Mononuclear cell (primary cell): ENCODE results near the gene SV2B. TPM values are rescaled to one million over a fixed set of nuclear protein-coding genes. Genes with fewer than 3 reads are reported as not detected.

Source experiments
- H3K27me3 ChIP-seq: 2 replicates; pipeline ENCODE4 v1.6.0; 2011; ENCODE audit warnings: low read length, control low read depth; ENCODE audit not compliant: insufficient read depth
- H3K4me1 ChIP-seq: 2 replicates; pipeline ENCODE4 v1.5.1; 2011; ENCODE audit warnings: mild to moderate bottlenecking, low read length, control low read depth; ENCODE audit not compliant: insufficient read depth
- H3K4me3 ChIP-seq: 2 replicates; pipeline ENCODE4 v1.5.1; 2011; ENCODE audit warnings: mild to moderate bottlenecking, low read length, moderate library complexity
- H3K9me3 ChIP-seq: 2 replicates; pipeline ENCODE4 v1.5.1; 2011; ENCODE audit warnings: low read depth, mild to moderate bottlenecking, control low read depth, low read length
- total RNA-seq: library from RNA; depleted of rRNA; stranded (reverse); fragments of >200 nt; gene quantifications from one replicate; pipeline ENCODE4 v1.2.3, GENCODE V29; 2012

The SV2B gene
- total RNA-seq, 1 donor = under 0.01 TPM

GRCh38 chr15:91183596-91183995 is 83.5 kb downstream of the SV2B start:
- Histone ChIP-seq H3K4me3 (no peak overlapping the region), H3K27me3 (peaks cover 15% of the 10 kb centered on the region), H3K4me1 (no peaks in the 10 kb centered on the region), H3K9me3 (no peaks in the 10 kb centered on the region)

DNA sequence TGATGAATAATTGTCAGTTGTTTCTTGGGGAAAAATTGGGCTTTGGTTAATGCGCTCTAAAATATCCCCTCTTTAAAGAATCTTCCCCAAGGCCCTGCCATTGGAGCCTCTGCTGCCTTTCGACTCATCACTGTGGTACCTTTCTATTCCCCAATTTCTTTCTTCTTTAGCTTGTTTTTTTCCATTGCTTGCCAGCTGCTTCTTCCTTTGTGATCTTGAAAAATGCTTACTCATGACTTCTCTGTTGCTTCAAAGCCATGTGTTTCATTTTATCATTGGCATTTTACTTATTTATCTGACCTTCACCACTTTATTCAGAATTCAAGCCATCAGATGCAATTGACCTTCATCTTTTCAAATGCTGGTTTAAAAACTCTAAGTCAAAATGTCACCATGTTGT is 84.4 kb downstream of the SV2B start:
- H3K27me3 ChIP-seq = peaks cover 15% of the 10 kb centered on the region
- H3K9me3 ChIP-seq = no peaks in the 10 kb centered on the region
- H3K4me1 ChIP-seq = no peaks in the 10 kb centered on the region
- H3K4me3 ChIP-seq = no peak overlapping the region

GRCh38 chr15:91186904-91187656 is 87.0 kb downstream of the SV2B start:
- H3K27me3 ChIP-seq = peaks cover 22% of the 10 kb centered on the region
- no peak overlapping the region for H3K4me3 ChIP-seq
- no peaks in the 10 kb centered on the region for H3K4me1 ChIP-seq
- H3K9me3 ChIP-seq = no peaks in the 10 kb centered on the region

- Histone ChIP-seq H3K4me1 (no peaks in the 10 kb centered on the region), H3K4me3 (no peak overlapping the region), H3K9me3 (no peaks in the 10 kb centered on the region), H3K27me3 (peaks cover 12% of the 10 kb centered on the region)
Measured at GRCh38 chr15:91192285-91192684, 92.2 kb downstream of the SV2B start.

DNA sequence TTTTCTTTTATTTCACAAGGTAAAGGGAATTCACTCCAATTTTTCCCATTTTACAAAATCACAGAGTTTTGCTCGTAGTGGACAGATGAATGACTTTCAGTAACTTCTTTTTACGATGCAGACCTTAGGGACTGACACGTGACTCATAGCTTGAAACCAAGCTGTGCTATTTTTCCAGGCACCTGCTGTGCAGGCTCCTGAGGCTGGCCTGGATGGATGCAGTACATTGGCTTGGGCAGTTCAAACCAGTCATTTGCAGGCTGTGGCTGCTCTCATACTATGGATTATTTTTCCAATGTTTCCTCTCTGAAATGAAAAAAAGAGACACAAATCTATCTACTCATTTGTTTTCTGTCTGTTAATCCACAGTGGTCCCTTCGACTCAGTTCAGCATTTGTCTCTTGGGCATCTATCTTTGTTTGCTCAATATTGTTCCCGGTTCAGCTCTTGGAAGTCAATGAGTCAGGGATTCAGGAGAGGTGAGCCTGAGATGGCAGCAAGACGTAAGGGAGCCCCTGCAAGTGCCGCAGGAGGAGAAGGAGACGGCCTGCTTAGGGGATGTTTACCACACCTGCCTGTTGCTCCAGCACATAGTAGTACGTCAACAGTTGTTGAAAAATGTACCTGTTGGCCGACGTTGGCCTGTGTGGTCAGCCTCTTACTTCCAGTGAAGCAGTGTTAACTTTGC is 92.8 kb downstream of the SV2B start:
- Histone ChIP-seq H3K27me3 (peaks cover 12% of the 10 kb centered on the region), H3K4me1 (no peaks in the 10 kb centered on the region), H3K4me3 (no peak overlapping the region), H3K9me3 (no peaks in the 10 kb centered on the region)

DNA sequence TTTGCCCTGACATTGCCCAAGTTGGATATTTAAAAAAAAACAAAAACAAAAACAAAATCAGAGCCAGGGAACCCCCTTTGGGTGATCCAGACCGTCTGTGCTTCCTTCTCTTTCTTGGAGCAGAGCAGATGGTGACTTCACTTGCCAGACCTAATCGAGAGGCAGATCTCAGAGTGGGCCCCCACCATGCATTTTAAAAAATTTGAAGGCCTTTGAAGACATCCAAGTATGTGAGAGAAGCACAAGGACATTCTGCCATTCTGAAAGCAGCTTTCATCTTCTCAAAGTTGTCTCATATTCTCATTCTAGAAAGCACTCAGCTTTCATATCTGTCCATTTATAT is 93.3 kb downstream of the SV2B start:
- H3K4me1 ChIP-seq = no peaks in the 10 kb centered on the region
- no peak overlapping the region for H3K4me3 ChIP-seq
- H3K27me3 ChIP-seq = peaks cover 12% of the 10 kb centered on the region
- no peaks in the 10 kb centered on the region for H3K9me3 ChIP-seq

DNA sequence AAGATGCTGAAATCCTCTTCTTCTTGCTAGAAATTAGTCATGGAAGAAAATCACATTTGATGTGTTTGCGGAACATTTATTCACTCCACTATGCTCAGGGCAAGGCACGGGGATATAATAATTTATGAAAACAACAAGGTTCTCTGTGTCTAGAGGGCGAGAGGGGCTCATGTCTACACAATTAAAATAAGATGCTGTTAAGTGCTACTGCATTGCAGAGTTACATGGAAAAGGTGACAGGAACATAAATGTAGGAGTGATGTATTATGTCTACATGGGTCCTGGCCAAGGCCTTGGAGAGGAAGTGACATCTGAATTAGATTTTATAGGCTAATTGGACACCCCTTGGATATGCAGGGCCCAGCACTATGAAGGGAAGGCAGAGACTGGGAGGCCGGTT is 96.1 kb downstream of the SV2B start:
- Histone ChIP-seq H3K27me3 (peaks cover 10% of the 10 kb centered on the region), H3K4me1 (no peaks in the 10 kb centered on the region), H3K4me3 (no peak overlapping the region), H3K9me3 (no peaks in the 10 kb centered on the region)

GRCh38 chr15:91196768-91197167 is 96.7 kb downstream of the SV2B start:
- Histone ChIP-seq H3K9me3 (no peaks in the 10 kb centered on the region), H3K4me3 (no peak overlapping the region), H3K27me3 (peaks cover 8% of the 10 kb centered on the region), H3K4me1 (no peaks in the 10 kb centered on the region)

DNA sequence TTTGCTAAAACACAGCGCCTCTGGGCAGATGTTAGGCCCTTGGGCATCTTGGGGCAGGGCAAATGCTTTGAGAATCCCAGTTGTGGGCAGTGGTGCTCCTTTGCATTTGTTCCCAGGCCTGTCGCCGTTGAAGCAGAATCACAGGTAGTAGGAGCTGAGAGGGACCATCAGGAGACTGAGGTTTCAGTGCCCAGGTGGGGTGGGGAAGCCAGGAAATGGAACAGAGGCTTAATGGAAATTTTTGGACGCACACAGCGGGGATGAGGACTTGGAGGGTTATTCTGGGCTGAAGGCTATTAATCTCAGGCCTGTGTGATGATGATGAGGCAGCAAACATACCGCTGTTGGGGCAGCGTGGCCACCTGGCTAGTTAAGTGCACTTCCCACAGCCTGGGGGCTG is 99.5 kb downstream of the SV2B start:
- Histone ChIP-seq H3K4me1 (no peaks in the 10 kb centered on the region), H3K27me3 (no peaks in the 10 kb centered on the region), H3K4me3 (no peak overlapping the region), H3K9me3 (no peaks in the 10 kb centered on the region)

- Histone ChIP-seq H3K9me3 (no peaks in the 10 kb centered on the region), H3K4me1 (no peaks in the 10 kb centered on the region), H3K27me3 (no peaks in the 10 kb centered on the region), H3K4me3 (no peak overlapping the region)
Measured at GRCh38 chr15:91200101-91200754, 100.2 kb downstream of the SV2B start.

DNA sequence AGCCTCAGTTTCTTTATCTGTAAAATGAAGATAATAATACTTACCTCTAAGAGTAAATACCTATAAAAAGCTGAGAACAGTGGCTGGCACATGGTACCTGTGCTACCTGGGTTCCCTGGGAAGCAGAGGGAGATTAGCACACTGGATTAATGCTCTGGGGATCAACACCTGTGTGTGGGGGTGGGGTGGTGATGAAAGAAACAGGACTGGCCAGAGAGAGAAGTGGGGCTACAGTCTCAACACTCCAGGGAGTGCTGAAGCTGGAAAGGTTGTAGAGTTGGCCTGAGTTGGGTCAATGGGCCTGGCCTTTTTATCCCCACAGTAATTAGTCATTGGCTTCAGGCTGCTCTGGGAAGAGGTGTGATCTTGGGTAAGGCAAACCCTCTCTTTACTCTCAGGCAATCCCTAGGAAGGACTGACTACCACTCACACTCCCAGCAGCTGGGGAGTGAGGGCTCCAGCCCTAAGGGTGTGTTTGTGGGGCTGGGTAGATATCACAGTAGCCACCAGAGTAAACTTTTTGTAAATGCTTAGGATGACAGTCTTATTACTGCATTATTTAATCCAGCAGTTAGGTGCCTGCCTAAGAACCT is 102.5 kb downstream of the SV2B start:
- Histone ChIP-seq H3K9me3 (no peaks in the 10 kb centered on the region), H3K4me3 (no peak overlapping the region), H3K4me1 (no peaks in the 10 kb centered on the region), H3K27me3 (no peaks in the 10 kb centered on the region)

DNA sequence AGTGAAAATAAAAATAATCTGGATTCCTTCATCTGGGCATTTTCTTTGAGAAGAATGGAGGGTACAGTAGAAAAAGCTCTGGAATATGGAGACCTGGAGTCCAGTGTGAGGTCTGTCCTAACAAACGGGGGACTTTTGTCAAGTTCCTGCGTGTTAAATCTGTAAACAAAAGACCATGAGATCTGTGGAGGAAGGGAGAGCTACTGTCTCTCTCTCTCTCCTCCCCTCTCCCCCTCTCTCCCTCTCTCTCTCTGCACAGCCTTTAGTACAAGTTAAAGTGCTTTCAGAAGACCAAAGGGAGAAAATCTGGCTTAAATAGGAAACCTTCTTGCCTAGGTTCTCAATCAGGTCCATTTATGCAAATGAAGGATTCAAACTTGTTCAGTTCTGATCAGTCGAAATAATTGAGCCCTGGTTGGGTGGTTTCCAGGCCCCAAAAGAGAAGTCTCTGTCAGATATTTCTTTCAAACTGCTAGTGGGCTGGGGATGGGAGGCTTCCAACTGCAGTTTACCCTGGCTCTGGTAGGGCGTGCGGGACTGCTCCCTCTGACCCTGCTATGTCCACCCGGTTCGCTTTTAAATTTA is 103.7 kb downstream of the SV2B start:
- Histone ChIP-seq H3K4me1 (no peaks in the 10 kb centered on the region), H3K4me3 (no peak overlapping the region), H3K9me3 (no peaks in the 10 kb centered on the region), H3K27me3 (no peaks in the 10 kb centered on the region)

GRCh38 chr15:91208371-91208770 is 108.3 kb downstream of the SV2B start:
- Histone ChIP-seq H3K4me1 (no peaks in the 10 kb centered on the region), H3K4me3 (no peak overlapping the region), H3K27me3 (no peaks in the 10 kb centered on the region), H3K9me3 (no peaks in the 10 kb centered on the region)

DNA sequence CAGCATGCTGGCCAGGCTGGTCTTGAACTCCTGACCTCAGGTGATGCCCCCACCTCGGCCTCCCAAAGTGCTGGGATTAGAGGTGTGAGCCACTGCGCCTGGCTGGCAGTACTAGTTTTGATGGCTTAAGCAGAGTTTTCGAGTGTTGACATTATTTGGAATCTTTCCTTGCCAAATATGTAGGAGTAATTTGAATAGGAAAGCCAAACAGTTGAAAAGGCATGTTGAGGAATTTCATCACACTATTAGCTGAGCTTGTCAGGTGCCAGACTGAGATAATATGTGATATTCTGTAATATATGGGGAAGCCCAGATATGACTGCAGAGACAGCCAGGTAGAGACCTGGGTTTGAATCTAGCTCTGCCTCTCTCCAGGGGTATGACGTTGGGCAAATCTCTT is 109.3 kb downstream of the SV2B start:
- no peaks in the 10 kb centered on the region for H3K4me1 ChIP-seq
- no peak overlapping the region for H3K4me3 ChIP-seq
- no peaks in the 10 kb centered on the region for H3K27me3 ChIP-seq
- no peaks in the 10 kb centered on the region for H3K9me3 ChIP-seq

GRCh38 chr15:91209726-91210125 is 109.7 kb downstream of the SV2B start:
- H3K4me3 ChIP-seq = no peak overlapping the region
- no peaks in the 10 kb centered on the region for H3K4me1 ChIP-seq
- no peaks in the 10 kb centered on the region for H3K27me3 ChIP-seq
- H3K9me3 ChIP-seq = no peaks in the 10 kb centered on the region
